K562 (cell line): ENCODE data around the gene GSTM5. TPM values are rescaled to one million over a fixed set of nuclear protein-coding genes. Genes with fewer than 3 reads are reported as not detected.
A peak's percentile ranks its signal among the peaks of the same experiment; 100 is the strongest.

Experiments
- ATAC-seq: fragments of 200-7000 bp; cut with Tn5 transposase; 3 replicates; pipeline ENCODE4 v1.9.1; 2020; ENCODE audit warnings: moderate library complexity
- BruUV-seq: library from RNA; stranded (reverse); fragments of 400-500 nt; replicated peaks from 2 replicates; lab custom pipeline; 2021; lab: Mats Ljungman, UMichigan
- CTCF ChIA-PET: fragments of 300-600 bp; formaldehyde crosslinking; extraction: SDS; loops from one replicate; lab custom pipeline; 2021; ENCODE audit warnings: low intra/inter-chr PET ratio; lab: Yijun Ruan, JAX
- POLR2A ChIA-PET: fragments of 300-600, 350-650 bp; sonication (Branson Sonifier 250); formaldehyde crosslinking; extraction: SDS; loops from one replicate; lab custom pipeline; 2021; ENCODE audit warnings: antibody characterized with exemption, inconsistent platforms; lab: Yijun Ruan, JAX
- DNase-seq, 4 experiments: peaks; one replicate each; pipeline versions ENCODE4 v3.0.0 to v3.0.0-alpha.2; 2011 to 2018; ENCODE audit warnings: low spot score in 3 of 4, mixed read lengths in 3 of 4; ENCODE audit errors: extremely low read depth in 1 of 4
- FAIRE-seq: peaks from 2 replicates; lab custom pipeline; 2011; peaks lifted over from hg19 to GRCh38; lab: Jason Lieb, UNC
- H2AFZ ChIP-seq: 2 replicates; pipeline ENCODE4 v1.6.0; 2011; ENCODE audit warnings: low read depth, low read length, control low read depth, inconsistent platforms
- H3K27ac ChIP-seq: fragments of 200-600 bp; 3 replicates; pipeline ENCODE4 v1.8.0; 2011; ENCODE audit warnings: low read depth, mild to moderate bottlenecking, control low read depth, inconsistent platforms, low read length, moderate library complexity, mixed read lengths; ENCODE audit errors: extremely low read depth
- H3K27me3 ChIP-seq, 2 experiments: fragments of 300-600 bp in 1 of 2; 2 replicates in 1 of 2; 3 replicates in 1 of 2; pipeline versions ENCODE4 v1.6.0 to v1.8.0; 2011; ENCODE audit warnings: inconsistent platforms in 2 of 2, low read length in 2 of 2, mild to moderate bottlenecking in 1 of 2, mixed read lengths in 1 of 2, moderate library complexity in 1 of 2; ENCODE audit not compliant: control insufficient read depth in 2 of 2, insufficient read depth in 2 of 2
- H3K36me3 ChIP-seq: fragments of 300-600 bp; 3 replicates; pipeline ENCODE4 v1.8.0; 2011; ENCODE audit warnings: mild to moderate bottlenecking, low read length, inconsistent platforms; ENCODE audit not compliant: control insufficient read depth, insufficient read depth
- H3K4me1 ChIP-seq, 2 experiments: fragments of 200-600 bp in 1 of 2; replicated peaks in 1 of 2; 2 replicates in 1 of 2; 3 replicates in 1 of 2; pipeline versions ENCODE4 v1.5.1 to v1.8.0; 2011; ENCODE audit warnings: inconsistent platforms in 2 of 2, low read length in 2 of 2, mild to moderate bottlenecking in 1 of 2, mixed read lengths in 1 of 2, moderate library complexity in 1 of 2; ENCODE audit not compliant: control insufficient read depth in 2 of 2, insufficient read depth in 2 of 2
- H3K4me2 ChIP-seq: 2 replicates; pipeline ENCODE4 v1.6.1; 2011; ENCODE audit warnings: low read length, control low read depth, inconsistent platforms, mixed read lengths; ENCODE audit not compliant: insufficient read depth
- H3K4me3 ChIP-seq: fragments of 200-600 bp; sonication (generic), shearing (Covaris generic); 2 replicates; pipeline ENCODE4 v1.5.1; 2016; ENCODE audit warnings: control low read depth, inconsistent platforms
- H3K79me2 ChIP-seq: fragments of 200-600 bp; 3 replicates; pipeline ENCODE4 v1.8.0; 2011; ENCODE audit warnings: low read length, inconsistent platforms; ENCODE audit not compliant: control insufficient read depth, insufficient read depth
- H3K9ac ChIP-seq, 2 experiments: 2 replicates each; pipeline versions ENCODE4 v1.6.0 to v1.6.1; 2011; ENCODE audit warnings: low read depth in 2 of 2, low read length in 2 of 2, control low read depth in 1 of 2, inconsistent platforms in 1 of 2, mild to moderate bottlenecking in 1 of 2, mixed read lengths in 1 of 2; ENCODE audit not compliant: insufficient read depth in 1 of 2
- H3K9me1 ChIP-seq: one replicate; pipeline ENCODE4 v1.6.0; 2011; ENCODE audit warnings: inconsistent platforms, mild to moderate bottlenecking, low read length, moderate library complexity; ENCODE audit not compliant: control insufficient read depth, insufficient read depth
- H3K9me3 ChIP-seq: replicated peaks from 2 replicates; pipeline ENCODE4 v1.5.1; 2011; ENCODE audit warnings: low read depth, low read length, inconsistent platforms; ENCODE audit not compliant: control insufficient read depth, insufficient read depth
- H4K20me1 ChIP-seq: replicated peaks from 2 replicates; pipeline ENCODE4 v1.6.1; 2011; ENCODE audit warnings: low read length, inconsistent platforms, mixed read lengths; ENCODE audit not compliant: control insufficient read depth, insufficient read depth
- ZNF431 ChIP-seq: sonication (generic); formaldehyde crosslinking; IDR thresholded peaks from 2 replicates; pipeline ENCODE4 v1.8.0; 2022; ENCODE audit warnings: mild to moderate bottlenecking, missing genetic modification reagents
- ZZZ3 ChIP-seq: fragments of 450-650 bp; IDR thresholded peaks from 2 replicates; pipeline ENCODE4 v1.6.1; 2016; ENCODE audit warnings: antibody characterized with exemption, mild to moderate bottlenecking, moderate library complexity
- WGBS: fragments of 100-300 bp; shearing (Covaris generic); methylation state at CpG from one replicate; pipeline ENCODE4 v1.1.6; 2016; ENCODE audit warnings: low coverage, mixed read lengths; ENCODE audit not compliant: insufficient coverage; ENCODE audit errors: missing lambda C conversion rate; 5-methylcytosine and 5-hydroxymethylcytosine counted together
- in situ Hi-C: fragments of 300-500 bp; cut with MboI; formaldehyde crosslinking; loops from 4 replicates; pipeline ENCODE4 v1.15.0; 2018; ENCODE audit warnings: inconsistent platforms, mixed read lengths
- intact Hi-C: fragments of 100-400 bp; cut with micrococcal nuclease; formaldehyde crosslinking; loops from 2 replicates; pipeline ENCODE4 v1.14.2; 2022
- polyA plus RNA-seq, 8 experiments: library from polyadenylated mRNA; depleted of rRNA in 4 of 8; stranded (reverse) in 5 of 8; unstranded in 3 of 8; fragments of >200 nt; fragmentation: Nextera tagmentation in 2 of 8; fragmentation: Illumina TruSeq in 1 of 8; extraction: Ambion mirVana in 2 of 8; extraction: Trizol in 1 of 8; gene quantifications; 2 replicates each; pipeline versions ENCODE4 v1.2.1 to v1.2.3, GENCODE V29; 2011 to 2014; ENCODE audit warnings: inconsistent platforms in 1 of 8, missing spikeins in 1 of 8
- total RNA-seq, 7 experiments: library from RNA; depleted of rRNA in 6 of 7; stranded (reverse); fragments of >200 nt in 6 of 7; fragmentation: Illumina TruSeq in 2 of 7; extraction: Trizol in 2 of 7; gene quantifications; 2 replicates each; pipeline versions ENCODE4 v1.2.1 to v1.2.3, GENCODE V29; 2011 to 2021; ENCODE audit warnings: low replicate concordance in 1 of 7
- TF ChIP-seq, protein P1 (sequence below): sonication (generic); formaldehyde crosslinking; IDR thresholded peaks from 2 replicates; pipeline ENCODE4 v1.8.0; 2022; ENCODE audit warnings: mild to moderate bottlenecking, missing genetic modification reagents

Gene GSTM5
- total and polyA plus RNA-seq, 9 of the 15 experiments (the other 6 are each of a cell fraction or from before 2014, with no cell fraction given) = not detected

DNA sequence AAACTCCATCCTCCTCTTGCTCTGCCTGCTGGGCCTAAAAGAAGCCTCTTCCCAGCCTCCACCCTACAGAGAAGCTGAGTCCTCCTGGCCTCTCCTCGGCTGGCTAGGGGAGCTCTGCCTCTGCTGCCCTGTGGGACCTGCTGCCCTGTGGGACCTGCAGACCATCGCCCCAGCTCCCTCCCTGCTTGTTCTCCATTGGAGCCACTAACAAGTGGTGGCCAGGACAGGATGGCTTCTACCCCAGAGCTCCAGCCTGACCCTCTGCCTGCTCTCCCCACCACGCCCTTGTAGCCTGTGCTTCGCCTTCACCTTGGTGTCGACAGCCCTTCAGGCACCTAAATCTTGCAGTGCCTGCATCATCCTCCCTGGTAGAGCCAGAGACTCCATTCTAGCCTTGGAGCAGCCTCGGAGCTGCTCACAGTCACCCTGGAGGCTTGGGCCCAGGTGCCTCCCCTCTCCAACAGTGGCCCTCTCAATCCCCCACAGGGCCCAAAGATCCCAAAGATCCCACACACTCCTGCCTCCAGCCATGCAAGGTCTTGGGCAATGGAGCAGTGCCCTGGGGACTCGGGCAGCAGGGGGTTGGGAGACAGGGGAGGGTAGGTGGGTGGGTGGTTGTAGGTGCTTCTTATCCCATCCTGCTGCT, 48.7 kb downstream of the GSTM5 start:
- FAIRE-seq (no peak), DNase-seq (no peak), ATAC-seq (no peak)
- intact Hi-C loops = no loop called here
- Histone ChIP-seq H3K79me2 (no peaks in the 10 kb centered on the region), H4K20me1 (no peaks in the 10 kb centered on the region), H3K9me3 (no peaks in the 10 kb centered on the region), H3K4me3 (no peak overlapping the region), H3K36me3 (no peaks in the 10 kb centered on the region), H3K9ac (peak overlapping the region in 1 of 2 experiments; percentile 56; a peak in 2 of 4 replicates)
- BruUV-seq = no TSS peak
- POLR2A ChIA-PET = interaction anchor here (0.6 to 1.1 kb wide), 3 partner anchors 211 to 362 kb away, joined by 3 to 5 read pairs (median 3); partner anchors contain the start of gene GNAI3
- WGBS = 46% methylated on average over 7 of the region's 7 CpGs
- TF ChIP-seq ZZZ3 = no peak
- TF ChIP-seq ZNF431 (CRISPR knock-in tag) = no peak
- TF ChIP-seq, protein P1, sequence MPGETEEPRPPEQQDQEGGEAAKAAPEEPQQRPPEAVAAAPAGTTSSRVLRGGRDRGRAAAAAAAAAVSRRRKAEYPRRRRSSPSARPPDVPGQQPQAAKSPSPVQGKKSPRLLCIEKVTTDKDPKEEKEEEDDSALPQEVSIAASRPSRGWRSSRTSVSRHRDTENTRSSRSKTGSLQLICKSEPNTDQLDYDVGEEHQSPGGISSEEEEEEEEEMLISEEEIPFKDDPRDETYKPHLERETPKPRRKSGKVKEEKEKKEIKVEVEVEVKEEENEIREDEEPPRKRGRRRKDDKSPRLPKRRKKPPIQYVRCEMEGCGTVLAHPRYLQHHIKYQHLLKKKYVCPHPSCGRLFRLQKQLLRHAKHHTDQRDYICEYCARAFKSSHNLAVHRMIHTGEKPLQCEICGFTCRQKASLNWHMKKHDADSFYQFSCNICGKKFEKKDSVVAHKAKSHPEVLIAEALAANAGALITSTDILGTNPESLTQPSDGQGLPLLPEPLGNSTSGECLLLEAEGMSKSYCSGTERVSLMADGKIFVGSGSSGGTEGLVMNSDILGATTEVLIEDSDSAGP = 0 out of 2 replicates have a peak, but pooled peaks have one; percentile 24
- TF ChIP-seq, all 486 proteins: peak for 1
- no peak overlapping the region for H2AFZ ChIP-seq
- no peak overlapping the region for H3K4me2 ChIP-seq
- H3K9me1 ChIP-seq = no peaks in the 10 kb centered on the region
- in situ Hi-C loops = loop anchor here (5.0 kb wide), 1 partner anchor 213 kb away; the partner anchor contains the start of gene GNAI3
- H3K27me3 ChIP-seq = no peaks in the 10 kb centered on the region
- H3K27ac ChIP-seq = no peak overlapping the region
- CTCF ChIA-PET = no interaction called here
- H3K4me1 ChIP-seq = peaks cover 19 to 29% of the 10 kb centered on the region in 2 experiments
